ENCODE data around the gene KANSL2. TPM values are rescaled to one million over a fixed set of nuclear protein-coding genes. Genes with fewer than 3 reads are reported as not detected.

Gene KANSL2
- total and polyA plus RNA-seq, 12 donors = 17.3 to 36.4 (median 22.0) TPM

Small RNA genes within 50 kb of the gene (microRNA-seq; reads per million reads assigned to microRNA genes)
- gene MIR1291 = 0 to 3.1 reads per million in 2 donors

Other genes starting within 250 kb of the KANSL2 start
- under 1 TPM in 1 of 10 donors, not detected in 9; 0.35 TPM for gene ANP32D, start 209.7 kb downstream of the KANSL2 start, total RNA-seq
- gene ANP32D, start 209.7 kb downstream of the KANSL2 start, polyA plus RNA-seq = not detected
- not detected for gene C12orf54, start 199.7 kb downstream of the KANSL2 start, total RNA-seq
- not detected for gene C12orf54, start 199.7 kb downstream of the KANSL2 start, polyA plus RNA-seq
- gene OR8S1, start 156.6 kb downstream of the KANSL2 start, total RNA-seq = not detected
- not detected for gene OR8S1, start 156.6 kb downstream of the KANSL2 start, polyA plus RNA-seq
- gene LALBA, start 112.2 kb downstream of the KANSL2 start, total RNA-seq = not detected
- not detected for gene LALBA, start 112.2 kb downstream of the KANSL2 start, polyA plus RNA-seq
- 10 to 100 TPM; 17.6 to 27.2 (median 23.0) TPM for gene CCNT1, start 34.5 kb upstream of the KANSL2 start, total RNA-seq
- 1 to 10 TPM; 2.7 to 4.0 TPM for gene CCNT1, start 34.5 kb upstream of the KANSL2 start, polyA plus RNA-seq
- gene ADCY6, start 106.9 kb upstream of the KANSL2 start, total RNA-seq = 100 to 1,000 TPM in 8 of 10 donors, 10 to 100 TPM in 2; 84.4 to 144 (median 122) TPM
- 100 to 1,000 TPM in 1 of 2 donors, 10 to 100 TPM in 1; 35.3 to 123 TPM for gene ADCY6, start 106.9 kb upstream of the KANSL2 start, polyA plus RNA-seq
- gene CACNB3, start 136.3 kb upstream of the KANSL2 start, total RNA-seq = 1 to 10 TPM; 2.2 to 7.8 (median 4.1) TPM
- 10 to 100 TPM in 1 of 2 donors, 1 to 10 TPM in 1; 4.3 to 13.5 TPM for gene CACNB3, start 136.3 kb upstream of the KANSL2 start, polyA plus RNA-seq
- gene DDX23, start 169.9 kb upstream of the KANSL2 start, total RNA-seq = 10 to 100 TPM; 26.1 to 44.7 (median 32.1) TPM
- 10 to 100 TPM; 17.0 to 28.9 TPM for gene DDX23, start 169.9 kb upstream of the KANSL2 start, polyA plus RNA-seq
- 1 to 10 TPM in 5 of 10 donors, under 1 TPM in 5; 0.21 to 3.3 (median 0.95) TPM for gene RND1, start 183.6 kb upstream of the KANSL2 start, total RNA-seq
- gene RND1, start 183.6 kb upstream of the KANSL2 start, polyA plus RNA-seq = 1 to 10 TPM in 1 of 2 donors, under 1 TPM in 1; 0.55 to 1.2 TPM
- gene FKBP11, start 243.3 kb upstream of the KANSL2 start, total RNA-seq = 10 to 100 TPM in 1 of 10 donors, 1 to 10 TPM in 9; 1.6 to 18.0 (median 3.5) TPM
- 10 to 100 TPM; 12.7 to 30.4 TPM for gene FKBP11, start 243.3 kb upstream of the KANSL2 start, polyA plus RNA-seq